Endothelial cell of umbilical vein (primary cell): ENCODE data around the gene TLX1. TPM values are rescaled to one million over a fixed set of nuclear protein-coding genes. Genes with fewer than 3 reads are reported as not detected.

Experiments used
- BruUV-seq: library from RNA; stranded (reverse); fragments of 400-500 nt; replicated peaks from 2 replicates; lab custom pipeline; 2021; lab: Mats Ljungman, UMichigan
- CTCF ChIA-PET: fragments of 300-600, 350-600 bp; sonication (Branson Sonifier 250); formaldehyde crosslinking; loops from one replicate; lab custom pipeline; 2021; ENCODE audit warnings: antibody characterized with exemption, inconsistent platforms; lab: Charles Lee
- POLR2A ChIA-PET: fragments of 300-600, 350-600 bp; sonication (Branson Sonifier 250); formaldehyde crosslinking; loops from one replicate; lab custom pipeline; 2021; ENCODE audit warnings: antibody characterized with exemption, inconsistent platforms; lab: Charles Lee
- DNase-seq: peaks from one replicate; pipeline ENCODE4 v3.0.0-alpha.2; 2011; ENCODE audit warnings: low read depth, low spot score
- FAIRE-seq: peaks from 2 replicates; lab custom pipeline; 2011; peaks lifted over from hg19 to GRCh38; lab: Jason Lieb, UNC
- H2AFZ ChIP-seq: 2 replicates; pipeline ENCODE4 v1.6.0; 2012; ENCODE audit warnings: low read depth, low read length, control low read depth, inconsistent platforms
- H3K27ac ChIP-seq: 2 replicates; pipeline ENCODE4 v1.5.1; 2011; ENCODE audit warnings: low read depth, mild to moderate bottlenecking, control low read depth, low read length, moderate library complexity; ENCODE audit not compliant: insufficient read depth
- H3K27me3 ChIP-seq, 2 experiments: 2 replicates each; pipeline versions ENCODE4 v1.6.0 to v1.6.1; 2011; ENCODE audit warnings: low read length in 2 of 2, mixed read lengths in 1 of 2; ENCODE audit not compliant: control insufficient read depth in 2 of 2, insufficient read depth in 2 of 2
- H3K36me3 ChIP-seq, 2 experiments: 2 replicates in 1 of 2; 3 replicates in 1 of 2; pipeline ENCODE4 v1.5.1; 2011; ENCODE audit warnings: low read length in 2 of 2, mild to moderate bottlenecking in 1 of 2, moderate library complexity in 1 of 2; ENCODE audit not compliant: control insufficient read depth in 2 of 2, insufficient read depth in 2 of 2; ENCODE audit errors: extremely low read depth in 1 of 2
- H3K4me1 ChIP-seq: 3 replicates; pipeline ENCODE4 v1.5.1; 2011; ENCODE audit warnings: mild to moderate bottlenecking, low read length; ENCODE audit not compliant: control insufficient read depth, insufficient read depth; ENCODE audit errors: extremely low read depth
- H3K4me2 ChIP-seq: 2 replicates; pipeline ENCODE4 v1.6.1; 2011; ENCODE audit warnings: low read length, control low read depth, mixed read lengths; ENCODE audit not compliant: insufficient read depth
- H3K4me3 ChIP-seq, 3 experiments: fragments of 200-600 bp in 1 of 3; sonication (generic), shearing (Covaris generic) in 1 of 3; replicated peaks in 1 of 3; 2 replicates each; pipeline ENCODE4 v1.5.1; 2011 to 2016; ENCODE audit warnings: control low read depth in 3 of 3, low read length in 3 of 3, mild to moderate bottlenecking in 2 of 3, inconsistent platforms in 1 of 3, low read depth in 1 of 3, moderate library complexity in 1 of 3; ENCODE audit not compliant: insufficient read depth in 1 of 3
- H3K79me2 ChIP-seq: 2 replicates; pipeline ENCODE4 v1.6.0; 2012; ENCODE audit warnings: low read length, inconsistent platforms; ENCODE audit not compliant: control insufficient read depth, insufficient read depth
- H3K9ac ChIP-seq: replicated peaks from 2 replicates; pipeline ENCODE3; 2011; ENCODE audit warnings: low read length, control low read depth; ENCODE audit not compliant: insufficient read depth; ENCODE audit errors: extremely low read depth
- H3K9me1 ChIP-seq: replicated peaks from 3 replicates; pipeline ENCODE4 v1.6.0; 2011; ENCODE audit warnings: mild to moderate bottlenecking, low read length; ENCODE audit not compliant: control insufficient read depth, insufficient read depth; ENCODE audit errors: extremely low read depth
- H3K9me3 ChIP-seq: replicated peaks from 2 replicates; pipeline ENCODE4 v1.5.1; 2012; ENCODE audit warnings: low read length, inconsistent platforms; ENCODE audit not compliant: control insufficient read depth, insufficient read depth
- H4K20me1 ChIP-seq: replicated peaks from 2 replicates; pipeline ENCODE3; 2011; ENCODE audit warnings: mild to moderate bottlenecking, low read length; ENCODE audit not compliant: control insufficient read depth, insufficient read depth; ENCODE audit errors: extremely low read depth
- EZH2 ChIP-seq: IDR thresholded peaks from 2 replicates; pipeline ENCODE4 v1.6.1; 2012; ENCODE audit warnings: borderline replicate concordance, low read depth, mild to moderate bottlenecking, moderate library complexity, low read length, inconsistent platforms; ENCODE audit not compliant: severe bottlenecking
- FOS ChIP-seq: IDR thresholded peaks from 2 replicates; pipeline ENCODE4 v1.6.1; 2011; ENCODE audit warnings: mild to moderate bottlenecking, low read length, moderate library complexity, borderline replicate concordance; ENCODE audit not compliant: insufficient read depth
- GATA2 ChIP-seq: IDR thresholded peaks from 2 replicates; pipeline ENCODE4 v1.7.0; 2011; ENCODE audit warnings: low read depth, mild to moderate bottlenecking, moderate library complexity, mixed read lengths, low read length; ENCODE audit not compliant: insufficient read length, insufficient read depth
- JUN ChIP-seq: IDR thresholded peaks from 2 replicates; pipeline ENCODE4 v1.6.1; 2011; ENCODE audit warnings: borderline replicate concordance, low read depth; ENCODE audit not compliant: insufficient read length, insufficient read depth
- MYC ChIP-seq: IDR thresholded peaks from one replicate; pipeline ENCODE4 v1.6.1; 2011; ENCODE audit warnings: mild to moderate bottlenecking, low read depth, low read length
- POLR2A ChIP-seq: IDR thresholded peaks from 2 replicates; pipeline ENCODE4 v1.6.1; 2012; ENCODE audit warnings: low read depth, mild to moderate bottlenecking, control low read depth, low read length
- POLR2AphosphoS5 ChIP-seq: IDR thresholded peaks from 2 replicates; pipeline ENCODE4 v1.6.1; 2012; ENCODE audit warnings: low read depth, mild to moderate bottlenecking, control low read depth, low read length, moderate library complexity; ENCODE audit not compliant: insufficient read depth
- dilution Hi-C: fragments of 300-500 bp; cut with MboI; formaldehyde crosslinking; loops from one replicate; pipeline ENCODE4 v1.15.0; 2019; ENCODE audit warnings: low sequenced_read_pairs; ENCODE audit not compliant: extremely low pct_ligation_motif_present
- intact Hi-C: fragments of 100-400 bp; cut with micrococcal nuclease; formaldehyde crosslinking; loops from one replicate; pipeline ENCODE4 v1.10.0; 2022
- polyA plus RNA-seq, 4 experiments: library from polyadenylated mRNA; depleted of rRNA in 3 of 4; stranded (reverse) in 3 of 4; unstranded in 1 of 4; fragments of >200 nt; gene quantifications; 2 replicates each; pipeline versions ENCODE4 v1.2.1 to v1.2.3, GENCODE V29; 2011 to 2012; ENCODE audit warnings: missing spikeins in 1 of 4
- total RNA-seq: library from RNA; stranded (reverse); gene quantifications from 2 replicates; pipeline ENCODE4 v1.2.3, GENCODE V29; 2021
- TF ChIP-seq, protein P1 (sequence below), 2 donors: IDR thresholded peaks; 1 replicate in 1 of 2; 2 replicates in 1 of 2; pipeline ENCODE4 v1.5.1; 2011; ENCODE audit warnings: low read length in 2 of 2, mild to moderate bottlenecking in 2 of 2, moderate library complexity in 2 of 2, control low read depth in 1 of 2, inconsistent platforms in 1 of 2, low read depth in 1 of 2; ENCODE audit not compliant: insufficient read depth in 1 of 2; ENCODE audit errors: extremely low read depth in 1 of 2
- TF ChIP-seq, protein P2 (sequence below): IDR thresholded peaks from 2 replicates; pipeline ENCODE4 v1.6.1; 2011; ENCODE audit not compliant: insufficient read depth, insufficient read length

The TLX1 gene
- total and polyA plus RNA-seq, 2 donors (not counting 3 experiments of a cell fraction or from before 2014, with no cell fraction given), result not detected

DNA sequence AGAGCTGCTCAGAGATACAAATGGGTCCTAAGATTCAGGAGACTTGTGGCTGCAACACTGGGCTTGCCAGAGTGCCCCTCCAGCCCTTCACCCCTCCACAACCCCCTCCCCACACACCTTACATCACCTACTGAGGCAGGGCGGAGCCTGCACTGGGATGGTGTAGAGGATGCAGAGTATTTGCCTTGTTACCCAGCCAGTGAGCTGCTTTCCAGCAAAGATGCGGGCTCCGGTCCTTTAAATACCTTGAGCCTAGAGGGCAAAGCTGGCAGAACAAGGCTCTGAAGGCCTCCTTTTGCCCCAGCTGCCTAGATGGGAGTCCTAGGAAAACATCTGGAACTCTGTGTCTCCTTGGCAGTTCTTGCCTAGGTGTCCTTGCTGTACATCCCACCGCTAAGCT, 34.7 kb upstream of the TLX1 start:
- no peak for FAIRE-seq
- no peak for TF ChIP-seq GATA2

DNA sequence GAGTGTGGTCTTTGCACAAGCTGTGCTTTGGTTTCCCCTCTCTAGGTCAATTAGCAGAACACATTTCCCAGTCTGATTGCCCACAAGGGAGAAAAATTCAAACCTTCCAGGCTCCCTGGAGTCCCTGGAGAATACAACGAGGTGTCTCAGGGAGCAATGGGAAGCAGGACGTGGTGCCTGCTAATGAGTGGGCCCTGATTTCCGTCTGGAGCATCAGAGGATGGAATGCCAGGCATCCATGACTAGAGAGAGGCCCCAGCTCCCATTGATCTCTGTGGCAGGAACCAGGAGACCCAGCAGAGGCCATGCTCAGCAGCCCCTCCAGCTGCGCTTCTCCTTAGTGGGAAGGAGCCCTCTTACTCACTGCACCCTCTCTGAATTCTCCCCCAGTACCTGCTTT, 33.2 kb upstream of the TLX1 start:
- TF ChIP-seq, protein P1, sequence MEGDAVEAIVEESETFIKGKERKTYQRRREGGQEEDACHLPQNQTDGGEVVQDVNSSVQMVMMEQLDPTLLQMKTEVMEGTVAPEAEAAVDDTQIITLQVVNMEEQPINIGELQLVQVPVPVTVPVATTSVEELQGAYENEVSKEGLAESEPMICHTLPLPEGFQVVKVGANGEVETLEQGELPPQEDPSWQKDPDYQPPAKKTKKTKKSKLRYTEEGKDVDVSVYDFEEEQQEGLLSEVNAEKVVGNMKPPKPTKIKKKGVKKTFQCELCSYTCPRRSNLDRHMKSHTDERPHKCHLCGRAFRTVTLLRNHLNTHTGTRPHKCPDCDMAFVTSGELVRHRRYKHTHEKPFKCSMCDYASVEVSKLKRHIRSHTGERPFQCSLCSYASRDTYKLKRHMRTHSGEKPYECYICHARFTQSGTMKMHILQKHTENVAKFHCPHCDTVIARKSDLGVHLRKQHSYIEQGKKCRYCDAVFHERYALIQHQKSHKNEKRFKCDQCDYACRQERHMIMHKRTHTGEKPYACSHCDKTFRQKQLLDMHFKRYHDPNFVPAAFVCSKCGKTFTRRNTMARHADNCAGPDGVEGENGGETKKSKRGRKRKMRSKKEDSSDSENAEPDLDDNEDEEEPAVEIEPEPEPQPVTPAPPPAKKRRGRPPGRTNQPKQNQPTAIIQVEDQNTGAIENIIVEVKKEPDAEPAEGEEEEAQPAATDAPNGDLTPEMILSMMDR (IDR thresholded peaks at IDR 0.05; ENCODE audit: extremely low read depth in 1 of 2, insufficient read depth in 1 of 2, low read depth in 1 of 2, low read length in 2 of 2), result no peak
- TF ChIP-seq GATA2 (no peak), POLR2AphosphoS5 (no peak), FOS (no peak), EZH2 (no peak), POLR2A (no peak), JUN (no peak), MYC (no peak)
- TF ChIP-seq, protein P2, sequence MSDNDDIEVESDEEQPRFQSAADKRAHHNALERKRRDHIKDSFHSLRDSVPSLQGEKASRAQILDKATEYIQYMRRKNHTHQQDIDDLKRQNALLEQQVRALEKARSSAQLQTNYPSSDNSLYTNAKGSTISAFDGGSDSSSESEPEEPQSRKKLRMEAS, result no peak
- Histone ChIP-seq H3K27ac (no peak overlapping the region), H2AFZ (no peak overlapping the region), H3K36me3 (no peaks in the 10 kb centered on the region), H3K4me3 (no peak overlapping the region), H3K9me3 (no peaks in the 10 kb centered on the region), H3K4me2 (no peak overlapping the region), H3K9me1 (no peaks in the 10 kb centered on the region), H3K4me1 (no peaks in the 10 kb centered on the region), H3K27me3 (peaks cover 3 to 10% of the 10 kb centered on the region in 2 experiments), H3K79me2 (no peaks in the 10 kb centered on the region), H3K9ac (no peak overlapping the region), H4K20me1 (no peaks in the 10 kb centered on the region)
- intact Hi-C loops (no loop called here), dilution Hi-C loops (no loop called here)
- BruUV-seq, result no TSS peak
- DNase-seq (no peak), FAIRE-seq (no peak)
- CTCF ChIA-PET, result interaction anchor here (1.1 to 8.9 kb wide), 6 partner anchors 10 to 79 kb away, joined by 3 to 496 read pairs (median 14); no protein-coding TSS in a partner anchor
- POLR2A ChIA-PET, result no interaction called here

More for the DNA sequence above, 34.7 kb upstream of the TLX1 start:
- ChIA-PET POLR2A (interaction anchor here (2.3 kb wide), 1 partner anchor 46 kb away, joined by 5 read pairs; no protein-coding TSS in a partner anchor), CTCF (interaction anchor here (0.6 to 8.9 kb wide), 24 partner anchors 10 to 978 kb away, joined by 3 to 496 read pairs (median 6); partner anchors contain the start of gene TLX1)
- no peaks in the 10 kb centered on the region for H3K36me3 ChIP-seq
- dilution Hi-C loops, result no loop called here
- no peaks in the 10 kb centered on the region for H3K79me2 ChIP-seq
- H3K4me1 ChIP-seq, result no peaks in the 10 kb centered on the region
- H3K4me3 ChIP-seq, result no peak overlapping the region
- no peak overlapping the region for H3K4me2 ChIP-seq
- no peaks in the 10 kb centered on the region for H4K20me1 ChIP-seq
- peaks cover 4 to 7% of the 10 kb centered on the region in 2 experiments for H3K27me3 ChIP-seq
- no peak overlapping the region for H2AFZ ChIP-seq
- BruUV-seq, result no TSS peak
- intact Hi-C loops, result no loop called here
- H3K9ac ChIP-seq, result no peak overlapping the region
- H3K27ac ChIP-seq, result no peak overlapping the region
- no peaks in the 10 kb centered on the region for H3K9me3 ChIP-seq
- no peak for DNase-seq
- no peaks in the 10 kb centered on the region for H3K9me1 ChIP-seq
